SK-N-SH treated with all-trans-retinoic acid at 6 μM for 48 hours (cell line): ENCODE data around the gene ZFAND3.

Source experiments
- ATAC-seq: fragments of 200-7000 bp; cut with Tn5 transposase; 3 replicates; pipeline ENCODE4 v1.9.1; 2020; ENCODE audit warnings: mild to moderate bottlenecking, moderate library complexity
- ARNTL ChIP-seq: fragments of 450-650 bp; formaldehyde crosslinking; IDR thresholded peaks from 2 replicates; pipeline ENCODE4 v1.5.0; 2020; ENCODE audit warnings: low read depth, mild to moderate bottlenecking, moderate library complexity, borderline replicate concordance
- BACH2 ChIP-seq: fragments of 250-450 bp; sonication (Bioruptor Pico); IDR thresholded peaks from 2 replicates; pipeline ENCODE4 v1.9.0; 2021; ENCODE audit warnings: mild to moderate bottlenecking, borderline replicate concordance
- CSDC2 ChIP-seq: fragments of 250-450 bp; sonication (Bioruptor Pico); IDR thresholded peaks from 2 replicates; pipeline ENCODE4 v1.5.0; 2020; ENCODE audit warnings: mild to moderate bottlenecking, moderate library complexity
- ESRRG ChIP-seq: fragments of 250-450 bp; sonication (Bioruptor Pico); IDR thresholded peaks from 2 replicates; pipeline ENCODE4 v1.6.1; 2021; ENCODE audit warnings: mild to moderate bottlenecking
- ISL1 ChIP-seq: fragments of 250-450 bp; sonication (Bioruptor Pico); IDR thresholded peaks from 2 replicates; pipeline ENCODE4 v2.1.2; 2022; ENCODE audit warnings: mild to moderate bottlenecking, moderate library complexity
- OSR1 ChIP-seq: fragments of 250-450 bp; sonication (Bioruptor Pico); IDR thresholded peaks from 2 replicates; pipeline ENCODE4 v1.8.0; 2022; ENCODE audit warnings: moderate library complexity, mild to moderate bottlenecking, inconsistent platforms
- PPARA ChIP-seq: fragments of 250-450 bp; sonication (Bioruptor Pico); IDR thresholded peaks from 2 replicates; pipeline ENCODE4 v1.5.0; 2020; ENCODE audit warnings: mild to moderate bottlenecking, borderline replicate concordance
- RARB ChIP-seq: fragments of 250-450 bp; sonication (Bioruptor Pico); IDR thresholded peaks from 2 replicates; pipeline ENCODE4 v1.8.0; 2021; ENCODE audit warnings: mild to moderate bottlenecking, moderate library complexity
- SNAI2 ChIP-seq: fragments of 250-450 bp; sonication (Bioruptor Pico); IDR thresholded peaks from 2 replicates; pipeline ENCODE4 v1.5.0; 2020; ENCODE audit warnings: mild to moderate bottlenecking, moderate library complexity
- TCF4 ChIP-seq: fragments of 250-450 bp; sonication (Bioruptor Pico); IDR thresholded peaks from 2 replicates; pipeline ENCODE4 v1.8.0; 2021; ENCODE audit warnings: mild to moderate bottlenecking, moderate library complexity, borderline replicate concordance
- TOX ChIP-seq: fragments of 250-450 bp; sonication (Bioruptor Pico); IDR thresholded peaks from 2 replicates; pipeline ENCODE4 v1.8.0; 2021; ENCODE audit warnings: mild to moderate bottlenecking, moderate library complexity, borderline replicate concordance
- ZC3H10 ChIP-seq: fragments of 250-450 bp; sonication (Bioruptor Pico); IDR thresholded peaks from 2 replicates; pipeline ENCODE4 v1.5.1; 2021; ENCODE audit warnings: mild to moderate bottlenecking, moderate library complexity
- ZFP30 ChIP-seq: fragments of 450-650 bp; formaldehyde crosslinking; IDR thresholded peaks from 2 replicates; pipeline ENCODE4 v1.5.0; 2022; ENCODE audit warnings: mild to moderate bottlenecking, moderate library complexity
- ZNF565 ChIP-seq: fragments of 450-650 bp; formaldehyde crosslinking; conservative IDR thresholded peaks from 2 replicates; pipeline ENCODE4 v1.5.0; 2020; ENCODE audit warnings: low read depth, mild to moderate bottlenecking, moderate library complexity
- ZNF70 ChIP-seq: fragments of 450-650 bp; formaldehyde crosslinking; IDR thresholded peaks from 2 replicates; pipeline ENCODE4 v1.5.0; 2020; ENCODE audit warnings: mild to moderate bottlenecking, moderate library complexity
- ZNF8 ChIP-seq: fragments of 450-650 bp; formaldehyde crosslinking; IDR thresholded peaks from 2 replicates; pipeline ENCODE4 v1.5.0; 2020; ENCODE audit warnings: mild to moderate bottlenecking, moderate library complexity
- TF ChIP-seq, protein P1 (sequence below): fragments of 250-450 bp; sonication (Bioruptor Pico); IDR thresholded peaks from 2 replicates; pipeline ENCODE4 v1.5.1; 2021; ENCODE audit warnings: mild to moderate bottlenecking, moderate library complexity
- TF ChIP-seq, protein P2 (sequence below): fragments of 250-450 bp; sonication (Bioruptor Pico); IDR thresholded peaks from 2 replicates; pipeline ENCODE4 v1.8.0; 2021; ENCODE audit warnings: low read depth, mild to moderate bottlenecking, moderate library complexity, borderline replicate concordance
- TF ChIP-seq, protein P3 (sequence below): fragments of 250-450 bp; sonication (Bioruptor Pico); IDR thresholded peaks from 2 replicates; pipeline ENCODE4 v1.5.0; 2020; ENCODE audit warnings: mild to moderate bottlenecking, moderate library complexity

The ZFAND3 gene

DNA sequence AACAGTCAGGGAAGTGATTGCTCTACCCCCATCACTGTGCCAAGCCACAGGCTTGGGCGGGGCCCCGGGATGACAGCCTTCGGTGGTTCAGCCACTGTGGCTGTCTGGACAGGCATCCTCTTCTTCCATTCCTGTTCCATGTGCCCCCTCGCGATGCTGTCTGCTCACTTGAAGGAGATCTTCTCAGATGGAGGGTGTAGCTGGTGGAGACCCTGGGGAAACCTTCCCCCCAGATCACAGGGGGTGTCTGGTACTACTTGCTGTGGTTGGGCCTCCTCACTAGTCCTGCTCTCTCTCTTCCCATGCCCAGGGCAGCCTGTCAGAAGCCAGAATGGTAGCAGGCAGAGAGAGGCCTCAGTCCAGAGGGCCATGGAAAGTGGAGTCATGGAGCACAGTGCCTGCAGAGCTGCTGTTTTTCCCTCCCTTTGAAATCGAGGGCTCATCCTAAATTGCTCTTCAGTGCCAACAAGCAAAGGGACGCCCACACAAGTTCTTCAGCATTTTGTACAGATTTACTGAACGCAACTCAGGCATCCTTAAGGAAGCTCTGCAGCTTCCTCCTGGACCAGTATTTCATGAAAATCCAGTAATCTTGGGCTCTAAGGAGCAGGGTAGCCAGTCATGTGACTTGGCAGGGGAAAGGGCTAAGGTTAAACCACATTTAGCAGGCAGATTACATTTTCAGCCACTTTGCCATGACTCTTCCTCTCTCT lies 326.6 kb downstream of the ZFAND3 start:
- ATAC-seq = no peak
- TF ChIP-seq TOX (CRISPR knock-in tag) (no peak), CSDC2 (CRISPR knock-in tag) (no peak)
- TF ChIP-seq, protein P1, sequence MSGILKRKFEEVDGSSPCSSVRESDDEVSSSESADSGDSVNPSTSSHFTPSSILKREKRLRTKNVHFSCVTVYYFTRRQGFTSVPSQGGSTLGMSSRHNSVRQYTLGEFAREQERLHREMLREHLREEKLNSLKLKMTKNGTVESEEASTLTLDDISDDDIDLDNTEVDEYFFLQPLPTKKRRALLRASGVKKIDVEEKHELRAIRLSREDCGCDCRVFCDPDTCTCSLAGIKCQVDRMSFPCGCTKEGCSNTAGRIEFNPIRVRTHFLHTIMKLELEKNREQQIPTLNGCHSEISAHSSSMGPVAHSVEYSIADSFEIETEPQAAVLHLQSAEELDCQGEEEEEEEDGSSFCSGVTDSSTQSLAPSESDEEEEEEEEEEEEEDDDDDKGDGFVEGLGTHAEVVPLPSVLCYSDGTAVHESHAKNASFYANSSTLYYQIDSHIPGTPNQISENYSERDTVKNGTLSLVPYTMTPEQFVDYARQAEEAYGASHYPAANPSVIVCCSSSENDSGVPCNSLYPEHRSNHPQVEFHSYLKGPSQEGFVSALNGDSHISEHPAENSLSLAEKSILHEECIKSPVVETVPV (CRISPR knock-in tag) = no peak
- TF ChIP-seq, protein P2, sequence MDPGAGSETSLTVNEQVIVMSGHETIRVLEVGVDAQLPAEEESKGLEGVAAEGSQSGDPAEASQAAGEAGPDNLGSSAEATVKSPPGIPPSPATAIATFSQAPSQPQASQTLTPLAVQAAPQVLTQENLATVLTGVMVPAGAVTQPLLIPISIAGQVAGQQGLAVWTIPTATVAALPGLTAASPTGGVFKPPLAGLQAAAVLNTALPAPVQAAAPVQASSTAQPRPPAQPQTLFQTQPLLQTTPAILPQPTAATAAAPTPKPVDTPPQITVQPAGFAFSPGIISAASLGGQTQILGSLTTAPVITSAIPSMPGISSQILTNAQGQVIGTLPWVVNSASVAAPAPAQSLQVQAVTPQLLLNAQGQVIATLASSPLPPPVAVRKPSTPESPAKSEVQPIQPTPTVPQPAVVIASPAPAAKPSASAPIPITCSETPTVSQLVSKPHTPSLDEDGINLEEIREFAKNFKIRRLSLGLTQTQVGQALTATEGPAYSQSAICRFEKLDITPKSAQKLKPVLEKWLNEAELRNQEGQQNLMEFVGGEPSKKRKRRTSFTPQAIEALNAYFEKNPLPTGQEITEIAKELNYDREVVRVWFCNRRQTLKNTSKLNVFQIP = no peak
- TF ChIP-seq, protein P3, sequence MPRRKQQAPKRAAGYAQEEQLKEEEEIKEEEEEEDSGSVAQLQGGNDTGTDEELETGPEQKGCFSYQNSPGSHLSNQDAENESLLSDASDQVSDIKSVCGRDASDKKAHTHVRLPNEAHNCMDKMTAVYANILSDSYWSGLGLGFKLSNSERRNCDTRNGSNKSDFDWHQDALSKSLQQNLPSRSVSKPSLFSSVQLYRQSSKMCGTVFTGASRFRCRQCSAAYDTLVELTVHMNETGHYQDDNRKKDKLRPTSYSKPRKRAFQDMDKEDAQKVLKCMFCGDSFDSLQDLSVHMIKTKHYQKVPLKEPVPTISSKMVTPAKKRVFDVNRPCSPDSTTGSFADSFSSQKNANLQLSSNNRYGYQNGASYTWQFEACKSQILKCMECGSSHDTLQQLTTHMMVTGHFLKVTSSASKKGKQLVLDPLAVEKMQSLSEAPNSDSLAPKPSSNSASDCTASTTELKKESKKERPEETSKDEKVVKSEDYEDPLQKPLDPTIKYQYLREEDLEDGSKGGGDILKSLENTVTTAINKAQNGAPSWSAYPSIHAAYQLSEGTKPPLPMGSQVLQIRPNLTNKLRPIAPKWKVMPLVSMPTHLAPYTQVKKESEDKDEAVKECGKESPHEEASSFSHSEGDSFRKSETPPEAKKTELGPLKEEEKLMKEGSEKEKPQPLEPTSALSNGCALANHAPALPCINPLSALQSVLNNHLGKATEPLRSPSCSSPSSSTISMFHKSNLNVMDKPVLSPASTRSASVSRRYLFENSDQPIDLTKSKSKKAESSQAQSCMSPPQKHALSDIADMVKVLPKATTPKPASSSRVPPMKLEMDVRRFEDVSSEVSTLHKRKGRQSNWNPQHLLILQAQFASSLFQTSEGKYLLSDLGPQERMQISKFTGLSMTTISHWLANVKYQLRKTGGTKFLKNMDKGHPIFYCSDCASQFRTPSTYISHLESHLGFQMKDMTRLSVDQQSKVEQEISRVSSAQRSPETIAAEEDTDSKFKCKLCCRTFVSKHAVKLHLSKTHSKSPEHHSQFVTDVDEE (CRISPR knock-in tag) = no peak
- TF ChIP-seq, all 23 proteins: peak for 0

DNA sequence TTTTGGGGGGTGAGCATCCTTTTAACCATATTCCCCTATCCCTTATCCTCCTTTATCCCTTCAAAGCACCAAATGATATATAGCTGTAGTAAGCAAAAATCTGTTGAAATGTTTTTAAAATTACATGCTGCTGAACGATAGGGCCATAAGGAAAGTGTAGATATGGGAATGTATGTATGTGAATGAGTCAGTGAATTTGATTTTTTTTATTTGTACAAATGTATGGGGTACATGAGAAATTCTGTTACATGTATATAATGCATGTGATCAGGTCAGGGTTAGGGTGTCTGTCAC lies 327.2 kb downstream of the ZFAND3 start:
- no peak for ATAC-seq
- TF ChIP-seq, protein P2 = no peak
- TF ChIP-seq SNAI2 (CRISPR knock-in tag) (no peak), ARNTL (CRISPR knock-in tag) (no peak), ZFP30 (CRISPR knock-in tag) (no peak), ISL1 (CRISPR knock-in tag) (no peak)

DNA sequence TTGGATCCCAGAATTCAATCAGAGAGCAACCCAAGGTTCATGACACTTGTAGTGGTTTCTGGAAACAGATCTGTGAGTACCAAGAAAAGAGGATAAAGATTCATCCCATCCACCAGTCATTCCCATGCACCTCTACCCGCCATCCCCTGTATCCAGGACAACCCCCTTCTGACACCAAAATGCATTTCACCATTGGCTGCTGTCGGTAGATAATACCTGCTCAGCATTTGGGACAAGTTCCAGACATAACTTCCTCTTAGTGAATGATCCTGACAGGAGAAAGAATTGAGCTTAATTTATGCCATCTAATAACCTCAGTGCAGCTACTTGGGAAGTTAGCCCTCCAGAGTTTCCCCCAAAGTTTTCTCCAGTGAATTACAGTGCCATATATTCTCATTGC lies 329.1 kb downstream of the ZFAND3 start:
- ATAC-seq = no peak
- no peak for TF ChIP-seq BACH2 (CRISPR knock-in tag)
- no peak for TF ChIP-seq TOX (CRISPR knock-in tag)
- TF ChIP-seq PPARA (CRISPR knock-in tag) = no peak
- TF ChIP-seq ZNF70 (CRISPR knock-in tag) = no peak
- no peak for TF ChIP-seq RARB (CRISPR knock-in tag)
- no peak for TF ChIP-seq SNAI2 (CRISPR knock-in tag)
- no peak for TF ChIP-seq ESRRG
- TF ChIP-seq ZC3H10 (CRISPR knock-in tag) = no peak
- no peak for TF ChIP-seq ZNF565
- TF ChIP-seq ISL1 (CRISPR knock-in tag) = no peak
- TF ChIP-seq TCF4 (CRISPR knock-in tag) = no peak
- TF ChIP-seq, protein P3 (CRISPR knock-in tag) = no peak
- TF ChIP-seq ARNTL (CRISPR knock-in tag) = no peak
- no peak for TF ChIP-seq ZNF8 (CRISPR knock-in tag)
- TF ChIP-seq, protein P2 = no peak
- no peak for TF ChIP-seq OSR1 (CRISPR knock-in tag)
- no peak for TF ChIP-seq CSDC2 (CRISPR knock-in tag)
- TF ChIP-seq, all 23 proteins: peak for 0
